GM21723 (cell line): ENCODE measurements around the gene SLC39A5.
"Not testable (repeated sequence)": the region's sequence is repeated elsewhere in the genome, so short reads cannot be mapped to it uniquely, and the experiment has no call there.

Experiments
- ATAC-seq: cut with Tn5 transposase; IDR thresholded peaks from one replicate; pipeline ENCODE4 v1.9.1; 2021; ENCODE audit warnings: mild to moderate bottlenecking, moderate library complexity; ENCODE audit not compliant: unreplicated experiment

Gene SLC39A5

GRCh38 chr12:56229916-56230431, at the start of gene SLC39A5:
SLC39A5 (plus strand) TSS chr12:56230051; CDS start chr12:56231275, 1,224 bp downstream.
- no peak for ATAC-seq

- no peak for ATAC-seq
These were observed 42.9 kb upstream of the SLC39A5 start for GRCh38 chr12:56186957-56187356.

GRCh38 chr12:56188131-56188777, 41.6 kb upstream of the SLC39A5 start:
- no peak for ATAC-seq

GRCh38 chr12:56188778-56189098, 41.1 kb upstream of the SLC39A5 start:
- ATAC-seq, result peak; percentile 10

- peak; percentile 75 for ATAC-seq
These were observed 40.5 kb upstream of the SLC39A5 start, which contains the start of gene SMARCC2 for GRCh38 chr12:56189099-56189917. SMARCC2 (minus strand) TSS chr12:56189483; CDS start chr12:56189461, 22 bp downstream.

- peak; percentile 30 for ATAC-seq
These were observed 39.7 kb upstream of the SLC39A5 start for GRCh38 chr12:56189918-56190694.

- no peak for ATAC-seq
These were observed 39.1 kb upstream of the SLC39A5 start for GRCh38 chr12:56190695-56191155.

- ATAC-seq, result no peak
These were observed 37.3 kb upstream of the SLC39A5 start for GRCh38 chr12:56192582-56192981.

- no peak for ATAC-seq
These were observed 36.7 kb upstream of the SLC39A5 start for GRCh38 chr12:56193025-56193578.

- ATAC-seq, result not testable (repeated sequence)
These were observed 32.9 kb upstream of the SLC39A5 start for GRCh38 chr12:56196818-56197550.

GRCh38 chr12:56197921-56198635, 31.8 kb upstream of the SLC39A5 start:
- no peak for ATAC-seq

- no peak for ATAC-seq
These were observed 31.0 kb upstream of the SLC39A5 start for GRCh38 chr12:56198836-56199235.

- ATAC-seq, result no peak
These were observed 27.5 kb upstream of the SLC39A5 start for GRCh38 chr12:56202366-56202765.

- no peak for ATAC-seq
These were observed 27.0 kb upstream of the SLC39A5 start for GRCh38 chr12:56202838-56203237.

- no peak for ATAC-seq
These were observed 25.6 kb upstream of the SLC39A5 start for GRCh38 chr12:56204275-56204674.

- ATAC-seq, result no peak
These were observed 24.4 kb upstream of the SLC39A5 start for GRCh38 chr12:56205445-56205844.

GRCh38 chr12:56206452-56207166, 23.2 kb upstream of the SLC39A5 start:
- ATAC-seq, result no peak

GRCh38 chr12:56208006-56208405, 21.8 kb upstream of the SLC39A5 start:
- no peak for ATAC-seq

GRCh38 chr12:56212361-56212760, 17.5 kb upstream of the SLC39A5 start:
- no peak for ATAC-seq
